ENCODE data around the gene GJA9. TPM values are rescaled to one million over a fixed set of nuclear protein-coding genes. Genes with fewer than 3 reads are reported as not detected.
"Not testable (repeated sequence)": the region's sequence is repeated elsewhere in the genome, so short reads cannot be mapped to it uniquely, and the experiment has no call there.

Gene GJA9
- total RNA-seq, 1 donor, result not detected

DNA sequence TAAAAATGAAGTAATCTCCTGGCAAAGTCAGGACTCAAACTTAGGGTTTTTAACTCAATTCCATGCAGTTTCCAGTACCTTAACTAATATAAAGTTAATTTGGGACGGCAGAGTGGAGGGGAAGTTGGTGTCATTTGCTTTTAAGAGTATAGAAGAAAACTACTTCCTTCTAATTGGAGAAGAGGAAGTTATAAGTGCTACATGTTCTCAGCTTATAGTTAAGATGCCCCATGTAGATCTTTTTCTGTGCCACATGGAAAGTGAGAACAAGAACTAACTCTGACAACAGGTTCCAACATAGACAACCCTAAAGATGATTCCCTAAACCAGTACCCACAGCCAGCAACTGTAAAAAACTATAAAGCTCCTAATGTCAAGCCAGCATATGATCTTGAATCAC lies 33.3 kb downstream of the GJA9 start:
- no peak overlapping the region for H3K4me3 ChIP-seq (ENCODE audit: low read depth, low read length)
- DNase-seq (ENCODE audit: low read depth), result no peak
- TF ChIP-seq, protein P1, sequence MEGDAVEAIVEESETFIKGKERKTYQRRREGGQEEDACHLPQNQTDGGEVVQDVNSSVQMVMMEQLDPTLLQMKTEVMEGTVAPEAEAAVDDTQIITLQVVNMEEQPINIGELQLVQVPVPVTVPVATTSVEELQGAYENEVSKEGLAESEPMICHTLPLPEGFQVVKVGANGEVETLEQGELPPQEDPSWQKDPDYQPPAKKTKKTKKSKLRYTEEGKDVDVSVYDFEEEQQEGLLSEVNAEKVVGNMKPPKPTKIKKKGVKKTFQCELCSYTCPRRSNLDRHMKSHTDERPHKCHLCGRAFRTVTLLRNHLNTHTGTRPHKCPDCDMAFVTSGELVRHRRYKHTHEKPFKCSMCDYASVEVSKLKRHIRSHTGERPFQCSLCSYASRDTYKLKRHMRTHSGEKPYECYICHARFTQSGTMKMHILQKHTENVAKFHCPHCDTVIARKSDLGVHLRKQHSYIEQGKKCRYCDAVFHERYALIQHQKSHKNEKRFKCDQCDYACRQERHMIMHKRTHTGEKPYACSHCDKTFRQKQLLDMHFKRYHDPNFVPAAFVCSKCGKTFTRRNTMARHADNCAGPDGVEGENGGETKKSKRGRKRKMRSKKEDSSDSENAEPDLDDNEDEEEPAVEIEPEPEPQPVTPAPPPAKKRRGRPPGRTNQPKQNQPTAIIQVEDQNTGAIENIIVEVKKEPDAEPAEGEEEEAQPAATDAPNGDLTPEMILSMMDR (IDR thresholded peaks at IDR 0.05; ENCODE audit: insufficient read depth, low read depth, low read length), result no peak

DNA sequence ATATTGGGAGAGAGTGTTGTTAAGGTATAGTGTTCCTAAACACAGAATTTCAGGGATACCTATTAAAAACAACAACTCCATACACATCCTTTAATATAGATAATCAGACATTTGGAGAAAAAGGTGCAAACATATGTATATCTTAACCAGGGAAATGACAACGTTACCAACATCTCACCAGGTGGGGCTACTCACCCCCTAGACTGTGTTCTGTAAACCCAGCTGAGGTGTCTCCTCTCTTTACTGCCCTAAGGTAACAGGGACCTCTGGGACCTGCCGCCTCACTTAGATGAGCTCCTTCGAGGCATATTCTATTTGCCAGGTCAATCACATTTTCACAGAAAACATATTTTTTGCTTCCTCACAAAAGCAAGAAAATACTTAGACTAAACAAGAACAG lies 35.2 kb downstream of the GJA9 start:
- TF ChIP-seq, protein P1 (IDR thresholded peaks at IDR 0.05; ENCODE audit: insufficient read depth, low read depth, low read length), result no peak
- no peak for DNase-seq (ENCODE audit: low read depth)
- H3K4me3 ChIP-seq (ENCODE audit: low read depth, low read length), result no peak overlapping the region

DNA sequence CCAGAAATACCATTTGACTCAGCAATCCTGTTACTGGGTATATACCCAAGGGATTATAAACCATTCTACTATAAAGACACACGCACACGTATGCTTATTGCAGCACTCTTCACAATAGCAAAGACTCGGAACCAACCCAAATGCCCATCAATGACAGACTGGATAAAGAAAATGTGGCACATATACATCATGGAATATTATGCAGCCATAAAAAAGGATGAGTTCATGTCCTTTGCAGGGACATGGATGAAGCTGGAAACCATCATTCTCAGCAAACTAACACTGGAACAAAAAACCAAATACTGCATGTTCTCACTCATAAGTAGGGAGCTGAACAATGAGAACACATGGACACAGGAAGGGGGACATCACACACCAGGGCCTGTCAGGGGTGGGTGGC lies 36.3 kb downstream of the GJA9 start:
- not testable (repeated sequence) for H3K4me3 ChIP-seq (ENCODE audit: low read depth, low read length); DNase-seq (ENCODE audit: low read depth)

DNA sequence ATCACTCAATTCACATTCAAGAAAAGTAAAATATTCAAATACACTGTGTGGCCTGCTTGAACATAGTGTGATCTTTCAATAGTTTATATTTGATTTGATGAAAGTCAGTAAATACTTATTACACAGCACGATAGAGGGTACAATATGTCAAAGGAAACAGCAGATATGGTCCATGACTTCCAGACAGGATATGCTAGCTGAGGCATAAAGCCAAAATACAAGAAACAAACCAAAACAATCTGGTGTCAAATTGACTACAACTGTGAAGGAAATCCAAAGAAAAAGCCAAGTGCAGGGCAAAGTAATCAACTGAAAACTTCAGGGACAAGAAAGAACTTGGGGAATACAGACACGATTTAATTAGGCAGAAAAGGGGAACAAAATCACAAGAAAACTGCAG lies 41.1 kb downstream of the GJA9 start:
- TF ChIP-seq, protein P1 (IDR thresholded peaks at IDR 0.05; ENCODE audit: insufficient read depth, low read depth, low read length), result no peak
- DNase-seq (ENCODE audit: low read depth), result no peak
- H3K4me3 ChIP-seq (ENCODE audit: low read depth, low read length), result no peak overlapping the region

DNA sequence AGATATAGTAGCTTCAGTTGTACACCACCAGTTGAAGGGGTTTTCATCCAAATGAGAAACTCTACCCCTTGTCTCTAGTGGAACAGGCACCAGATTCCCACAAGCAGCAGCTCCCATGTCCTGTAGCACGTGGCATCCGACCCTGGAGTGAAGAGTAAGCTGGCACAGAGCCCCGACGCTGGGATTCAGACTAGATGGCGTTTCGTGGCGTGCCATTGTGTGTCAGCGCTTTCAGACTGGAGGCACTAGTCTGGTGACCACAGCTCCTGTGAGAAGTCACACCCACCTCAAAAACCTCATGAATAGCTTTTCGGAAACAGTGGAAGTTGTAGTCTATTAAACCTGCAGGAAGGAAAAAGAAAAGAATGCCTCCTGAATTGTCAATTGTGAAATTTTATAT lies 42.0 kb downstream of the GJA9 start:
- H3K4me3 ChIP-seq (ENCODE audit: low read depth, low read length), result no peak overlapping the region
- TF ChIP-seq, protein P1 (IDR thresholded peaks at IDR 0.05; ENCODE audit: insufficient read depth, low read depth, low read length), result no peak
- no peak for DNase-seq (ENCODE audit: low read depth)

DNA sequence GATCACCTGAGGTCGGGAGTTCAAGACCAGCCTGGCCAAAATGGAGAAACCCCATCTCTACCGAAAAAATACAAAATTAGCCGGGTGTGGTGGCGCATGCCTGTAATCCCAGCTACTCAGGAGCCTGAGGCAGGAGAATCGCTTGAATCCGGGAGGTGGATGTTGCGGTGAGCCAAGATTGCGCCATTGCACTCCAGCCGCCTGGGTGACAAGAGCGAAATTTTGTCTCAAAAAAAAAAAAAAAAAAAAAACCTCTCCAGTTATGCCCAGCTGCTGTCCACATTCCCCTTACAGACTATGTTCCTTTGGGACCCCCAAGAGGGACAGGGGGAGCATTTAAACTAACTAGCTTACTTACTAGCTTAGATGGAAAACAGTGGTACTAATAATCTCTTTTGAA lies 45.1 kb downstream of the GJA9 start:
- not testable (repeated sequence) for DNase-seq (ENCODE audit: low read depth); H3K4me3 ChIP-seq (ENCODE audit: low read depth, low read length)

DNA sequence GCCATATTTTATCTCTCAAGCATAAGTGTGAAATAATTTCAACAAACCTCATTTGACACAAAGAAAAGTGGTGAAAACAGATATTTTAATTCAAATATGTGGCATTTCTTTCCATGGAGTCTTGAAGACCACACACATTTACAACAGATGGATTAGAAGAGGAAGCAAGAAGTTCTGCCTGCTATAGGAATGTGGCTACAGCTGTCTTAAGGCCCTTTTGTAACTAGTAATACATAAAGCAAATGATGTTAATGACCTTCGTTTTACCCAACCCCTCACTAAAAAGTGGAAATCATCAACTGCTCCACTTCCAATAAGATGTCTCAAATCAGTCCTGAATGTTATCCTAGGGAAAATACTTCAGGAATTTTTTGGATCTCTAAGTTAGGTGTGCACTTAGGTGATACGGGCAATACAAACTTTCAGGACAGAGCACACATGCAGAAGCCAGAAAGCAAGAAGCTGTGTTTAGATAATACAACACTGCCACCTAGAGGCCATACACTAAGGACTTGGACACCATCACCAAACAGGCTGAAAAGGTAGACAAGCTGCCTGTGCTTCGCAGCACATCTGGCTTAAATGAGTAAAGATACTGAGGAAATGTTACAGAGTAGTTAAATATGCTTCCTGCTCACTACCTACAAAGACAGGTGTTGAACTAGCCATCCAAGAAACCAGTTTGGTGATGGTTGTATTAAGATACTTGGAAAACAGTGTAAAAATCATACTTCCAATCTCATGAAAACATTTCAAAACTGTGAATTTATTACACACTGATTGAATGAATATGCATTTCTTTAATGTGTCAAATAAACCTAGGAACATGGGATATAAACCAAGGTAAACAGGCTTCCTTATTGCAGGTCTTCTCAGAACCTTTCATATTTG lies 46.2 kb downstream of the GJA9 start:
- TF ChIP-seq, protein P1 (IDR thresholded peaks at IDR 0.05; ENCODE audit: insufficient read depth, low read depth, low read length), result peak; percentile 78
- no peak overlapping the region for H3K4me3 ChIP-seq (ENCODE audit: low read depth, low read length)
- DNase-seq (ENCODE audit: low read depth), result peak; percentile 89

DNA sequence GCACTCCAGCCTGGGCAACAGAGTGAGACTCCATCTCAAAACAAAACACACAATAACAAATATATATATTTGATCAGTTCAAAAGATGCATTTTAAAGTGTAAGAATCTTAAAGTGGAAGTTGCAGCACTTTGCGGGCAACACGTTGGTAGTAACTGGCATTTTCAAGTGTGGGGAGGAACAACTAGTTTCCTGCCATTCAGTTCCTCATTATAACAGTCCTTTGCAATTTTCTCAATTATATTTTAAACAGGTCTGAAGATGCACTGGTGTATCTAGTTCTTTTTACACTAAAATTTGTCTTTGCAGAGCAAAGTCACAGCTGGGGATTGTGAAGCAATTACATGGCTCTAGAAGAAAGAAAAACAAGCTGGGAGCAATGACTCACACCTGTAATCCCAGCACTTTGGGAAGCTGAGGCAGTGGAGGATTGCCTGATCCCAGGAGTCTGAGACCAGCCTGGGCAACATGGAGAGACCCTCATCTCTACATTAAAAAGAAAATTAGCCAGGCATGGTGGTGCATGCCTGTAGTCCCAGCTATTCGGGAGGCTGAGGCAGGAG lies 47.1 kb downstream of the GJA9 start:
- TF ChIP-seq, protein P1 (IDR thresholded peaks at IDR 0.05; ENCODE audit: insufficient read depth, low read depth, low read length), result no peak
- no peak for DNase-seq (ENCODE audit: low read depth)
- no peak overlapping the region for H3K4me3 ChIP-seq (ENCODE audit: low read depth, low read length)

Data from fibroblast of villous mesenchyme (primary cell).